GM21737 (cell line): ENCODE measurements around the gene LRRC27.
A peak's percentile ranks its signal among the peaks of the same experiment; 100 is the strongest.

Source experiments
- ATAC-seq: cut with Tn5 transposase; IDR thresholded peaks from one replicate; pipeline ENCODE4 v1.9.1; 2021; ENCODE audit warnings: mild to moderate bottlenecking, moderate library complexity; ENCODE audit not compliant: unreplicated experiment

The LRRC27 gene

DNA sequence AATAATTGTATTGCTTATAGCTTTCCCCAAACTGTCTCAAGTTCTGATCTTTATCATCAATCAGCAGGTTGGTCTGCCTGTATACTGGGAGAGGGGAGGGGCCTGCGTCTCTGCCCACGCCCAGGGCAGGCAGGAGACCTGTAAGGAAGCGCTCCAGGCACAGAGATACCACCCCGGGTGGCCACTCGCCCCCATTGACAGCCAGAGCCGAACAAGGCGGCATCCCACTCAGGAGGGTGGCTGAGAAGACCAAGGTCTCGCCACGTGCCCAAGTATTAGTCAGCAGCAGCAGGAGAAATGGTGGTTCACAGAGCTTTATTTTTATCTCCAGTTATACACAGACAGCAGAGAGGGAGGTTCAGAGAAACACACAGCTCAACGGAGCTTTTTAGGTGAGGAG is 31.4 kb upstream of the LRRC27 start:
- ATAC-seq = no peak

DNA sequence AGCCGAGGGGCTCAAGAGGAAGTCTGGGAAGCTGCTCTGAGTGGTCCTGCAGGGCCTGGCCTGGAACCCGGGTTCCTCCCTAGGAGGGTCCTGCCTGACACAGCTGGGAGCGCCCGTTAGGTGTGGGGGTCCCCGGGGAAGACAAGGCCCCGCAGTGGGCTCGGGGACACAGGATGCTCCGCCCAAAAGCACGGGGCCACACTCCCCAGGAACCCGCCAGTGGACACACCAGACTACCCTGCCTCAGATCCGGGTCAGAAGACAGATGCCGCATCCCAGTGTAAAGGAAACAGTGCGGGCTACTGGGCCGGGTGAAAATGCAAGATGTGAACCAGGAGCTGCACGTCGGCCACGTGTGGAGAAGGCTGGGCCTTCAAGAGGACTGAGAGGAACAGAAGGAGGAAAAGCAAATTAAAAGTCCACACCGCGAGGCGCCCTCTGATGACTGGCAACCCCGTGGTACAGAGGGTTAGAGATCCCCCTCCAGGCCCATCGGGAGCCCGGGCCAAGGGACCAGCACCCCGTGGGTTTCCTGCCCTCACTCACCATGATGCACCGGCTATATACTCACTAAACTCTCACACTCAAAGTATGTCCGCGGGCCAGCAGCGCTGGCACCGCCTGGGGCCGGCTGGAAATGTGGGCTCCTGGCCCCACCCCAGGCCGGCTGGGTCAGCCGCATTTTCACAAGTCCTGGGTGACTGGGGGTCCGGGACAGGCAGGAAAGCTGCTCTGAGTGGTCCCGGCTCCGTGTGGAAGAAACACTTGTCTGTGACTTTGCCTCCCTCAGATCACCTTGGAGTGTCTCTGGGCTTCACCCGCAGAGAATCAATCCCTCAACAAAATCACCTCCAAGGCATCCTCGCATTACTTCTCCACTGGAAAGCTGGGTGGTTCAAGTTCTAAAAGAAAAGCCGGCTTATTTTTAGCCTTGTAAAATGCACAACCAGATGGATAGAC is 30.3 kb upstream of the LRRC27 start:
- no peak for ATAC-seq

DNA sequence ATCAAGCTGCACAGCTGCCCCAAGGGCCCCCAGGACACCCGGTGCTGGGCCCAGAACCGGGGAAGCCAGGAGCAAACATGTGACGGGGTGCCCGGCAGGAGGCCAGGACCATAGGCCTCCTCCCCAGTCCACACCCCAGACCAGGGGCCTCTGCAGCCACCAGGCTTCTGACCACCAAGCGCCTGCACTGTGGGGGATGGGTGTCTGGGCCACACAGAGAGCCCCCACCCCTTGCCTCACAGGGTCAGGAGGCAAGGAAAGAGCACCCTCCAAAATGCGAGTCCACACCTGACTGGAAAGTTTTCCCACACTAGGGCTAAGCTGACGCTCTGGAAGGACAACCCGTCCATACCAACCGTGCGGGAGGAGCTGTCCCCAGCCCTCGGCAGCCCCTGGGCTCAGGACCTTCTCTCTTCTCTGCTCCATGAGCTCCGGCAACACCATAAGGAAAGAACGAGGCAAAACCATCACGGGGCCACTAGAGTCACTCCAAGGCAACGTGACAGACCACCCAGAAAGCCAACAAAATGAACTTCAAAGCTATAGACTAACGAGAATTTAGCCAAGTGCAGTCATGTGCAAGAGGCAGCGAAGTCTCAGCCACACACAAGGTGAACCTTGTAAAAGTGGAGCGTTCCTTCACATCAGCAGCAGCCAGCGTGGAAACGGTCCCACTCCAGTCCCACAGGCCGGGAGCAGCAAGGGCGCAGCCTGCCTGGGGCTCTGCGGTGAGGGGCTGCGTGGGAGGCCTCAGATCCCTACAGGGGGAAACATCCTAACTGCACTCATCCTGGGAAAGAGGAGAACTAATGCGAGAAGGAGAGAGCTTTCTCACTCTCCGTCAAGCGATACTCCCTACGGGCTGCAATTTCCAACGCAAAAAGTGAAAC is 29.3 kb upstream of the LRRC27 start:
- ATAC-seq = no peak

DNA sequence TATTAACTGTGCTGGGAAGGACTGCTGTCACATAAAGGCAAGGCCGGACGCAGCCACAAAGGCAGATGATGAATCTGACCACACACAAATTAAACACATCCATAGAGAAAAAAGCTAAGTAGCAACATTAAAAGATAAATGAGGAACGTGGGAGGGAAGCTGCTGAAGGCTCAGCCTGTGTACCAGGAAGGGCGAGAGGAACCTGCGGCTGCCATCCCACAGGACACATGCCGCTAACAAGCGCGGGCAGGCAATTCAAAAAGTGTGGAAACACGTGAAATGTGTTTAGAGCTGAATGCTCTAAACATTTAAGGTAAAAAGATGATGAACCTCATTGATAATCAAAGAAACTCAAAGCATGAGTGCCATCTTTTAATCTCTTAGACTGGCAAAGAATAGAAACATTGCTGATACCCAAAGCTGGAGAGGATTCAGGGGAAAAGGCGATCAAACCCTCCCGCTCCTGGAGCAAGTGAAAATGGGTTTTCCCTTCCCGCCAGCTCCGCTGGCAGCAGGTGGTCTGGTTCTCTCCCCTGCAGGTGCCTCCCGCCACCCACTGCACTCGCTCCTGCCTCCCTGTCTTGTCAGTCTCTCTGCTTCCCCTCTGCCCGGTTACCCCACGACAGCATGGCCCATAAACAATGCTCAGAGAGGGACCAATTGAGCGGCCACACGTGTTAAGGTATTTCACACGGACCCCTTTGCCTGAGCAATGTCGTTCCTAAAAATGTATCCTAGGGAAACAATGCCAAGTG is 28.5 kb upstream of the LRRC27 start:
- ATAC-seq = no peak

DNA sequence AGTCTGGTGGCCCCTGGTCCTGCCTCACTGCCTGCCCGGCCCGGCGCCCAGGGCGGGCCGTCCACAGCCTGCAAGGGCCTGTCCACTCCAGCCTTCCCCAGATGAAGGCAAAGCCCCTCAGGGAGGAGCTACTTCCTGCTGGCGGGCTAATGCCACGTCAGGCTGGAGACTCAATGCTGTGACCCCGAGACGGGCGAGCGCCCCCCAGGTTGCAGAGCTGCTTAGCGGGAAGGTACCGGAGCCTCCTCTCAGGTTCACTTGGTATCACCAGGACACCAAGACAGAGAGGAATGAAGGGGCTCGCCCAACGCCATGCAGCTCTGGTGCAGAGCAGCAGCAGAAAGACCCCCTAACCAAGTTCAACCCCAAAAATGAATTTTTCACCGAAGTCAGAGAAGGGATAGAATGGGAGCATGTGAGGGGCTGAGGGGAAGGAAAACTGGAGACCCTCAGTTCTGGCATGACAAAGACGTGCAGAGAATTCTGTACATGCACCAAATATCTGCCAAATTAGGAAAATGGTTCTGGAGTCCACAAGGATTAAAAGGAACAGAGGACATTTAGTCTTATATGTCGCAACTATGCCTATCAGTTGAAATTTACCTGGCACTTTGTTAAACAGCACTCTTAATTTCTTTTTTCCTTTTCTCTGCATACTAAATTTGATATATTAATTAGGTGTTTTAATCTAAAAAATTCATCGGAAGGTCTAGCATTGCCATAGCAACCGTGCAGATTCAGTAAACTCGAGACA is 27.1 kb upstream of the LRRC27 start:
- ATAC-seq = no peak

DNA sequence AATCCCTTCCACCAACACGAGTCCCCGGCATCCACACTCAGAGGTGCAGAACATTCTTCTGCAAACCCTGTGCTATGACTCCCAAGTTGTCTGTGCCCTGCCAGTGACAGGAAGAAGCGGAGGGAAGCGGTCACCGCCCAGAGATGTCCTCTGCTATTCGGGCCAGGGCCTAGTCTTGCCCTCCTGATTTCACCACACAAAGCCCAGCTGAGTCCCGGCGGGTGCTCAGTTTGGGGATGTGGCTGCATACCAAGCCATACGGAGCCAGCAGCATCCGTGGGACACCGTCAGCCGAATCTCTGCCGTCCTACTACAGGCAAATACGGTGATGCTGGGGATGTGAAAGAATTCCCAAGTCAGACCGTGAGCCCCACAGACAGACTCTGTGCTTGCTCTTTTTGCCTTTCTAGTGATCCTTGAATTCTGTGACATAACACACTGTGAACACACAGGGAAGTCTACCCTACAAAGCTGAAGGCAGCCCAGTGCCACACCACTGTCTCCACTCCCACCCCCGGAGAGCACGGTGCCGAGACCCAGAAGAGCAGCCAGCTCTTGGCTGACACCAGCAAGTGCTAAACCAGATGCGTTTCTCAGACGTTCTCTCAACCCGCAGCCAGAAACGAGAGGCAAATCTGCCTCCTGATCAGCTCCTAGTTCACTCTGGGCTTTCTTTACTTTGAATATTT is 26.2 kb upstream of the LRRC27 start:
- no peak for ATAC-seq

DNA sequence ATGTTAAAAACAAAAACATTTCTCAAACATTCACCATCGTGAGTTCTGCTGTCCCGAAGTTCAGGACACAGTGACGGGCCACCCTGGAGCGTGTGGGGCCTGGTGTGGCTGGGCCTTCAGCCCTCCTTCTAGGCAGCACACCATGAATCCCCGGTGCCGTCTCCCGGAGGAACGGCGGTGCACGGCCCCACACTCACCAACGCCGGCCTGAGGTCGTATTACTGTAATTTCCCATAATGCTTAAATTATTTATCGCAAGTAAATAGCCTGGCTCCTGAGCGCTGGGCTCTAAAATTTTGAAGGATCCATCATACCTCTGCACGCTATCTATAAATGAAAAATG is 25.7 kb upstream of the LRRC27 start:
- ATAC-seq = no peak

DNA sequence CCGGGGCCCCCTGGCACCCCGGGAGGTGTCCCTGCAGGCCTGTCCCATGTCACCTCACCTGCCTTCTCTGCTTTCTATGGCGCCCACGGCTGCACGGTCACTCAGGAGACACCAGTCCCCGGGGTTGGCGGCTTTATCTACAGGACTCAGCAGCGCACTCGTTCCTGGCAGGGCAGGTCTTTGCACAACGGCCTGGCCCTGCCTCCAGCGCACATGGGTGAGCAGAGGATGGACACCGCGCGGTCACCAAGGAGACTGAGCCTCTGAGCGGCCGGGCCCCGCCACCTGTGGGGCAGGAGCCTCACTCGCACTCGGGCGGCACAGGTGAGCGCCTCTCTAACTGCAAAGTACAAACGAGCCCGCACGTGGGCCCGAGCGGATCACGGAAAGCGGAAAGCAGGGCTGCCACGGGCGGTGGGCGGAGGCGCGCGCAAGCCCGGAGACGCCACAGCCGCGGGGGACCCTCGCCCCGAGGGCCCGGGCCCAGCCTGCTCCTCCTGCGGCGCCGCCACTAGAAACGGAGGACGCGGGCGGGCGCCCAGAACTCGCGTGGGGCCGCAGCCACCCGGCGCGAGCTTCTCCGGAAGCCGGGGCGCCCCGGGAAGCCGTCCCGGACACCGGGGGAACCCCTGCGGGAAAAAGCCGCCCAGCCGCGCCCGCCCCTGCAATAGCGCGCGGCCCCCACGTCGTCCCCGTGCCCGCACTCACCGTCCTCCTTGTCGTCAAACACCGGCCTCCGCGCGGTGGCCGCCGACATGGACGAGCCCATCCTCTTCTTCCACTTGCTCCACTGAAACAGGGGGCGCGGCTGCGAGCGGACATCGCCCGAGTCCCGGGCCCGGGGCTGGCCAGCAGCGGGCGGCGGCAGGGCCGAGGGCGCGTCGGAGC is 24.9 kb upstream of the LRRC27 start:
- ATAC-seq = no peak

DNA sequence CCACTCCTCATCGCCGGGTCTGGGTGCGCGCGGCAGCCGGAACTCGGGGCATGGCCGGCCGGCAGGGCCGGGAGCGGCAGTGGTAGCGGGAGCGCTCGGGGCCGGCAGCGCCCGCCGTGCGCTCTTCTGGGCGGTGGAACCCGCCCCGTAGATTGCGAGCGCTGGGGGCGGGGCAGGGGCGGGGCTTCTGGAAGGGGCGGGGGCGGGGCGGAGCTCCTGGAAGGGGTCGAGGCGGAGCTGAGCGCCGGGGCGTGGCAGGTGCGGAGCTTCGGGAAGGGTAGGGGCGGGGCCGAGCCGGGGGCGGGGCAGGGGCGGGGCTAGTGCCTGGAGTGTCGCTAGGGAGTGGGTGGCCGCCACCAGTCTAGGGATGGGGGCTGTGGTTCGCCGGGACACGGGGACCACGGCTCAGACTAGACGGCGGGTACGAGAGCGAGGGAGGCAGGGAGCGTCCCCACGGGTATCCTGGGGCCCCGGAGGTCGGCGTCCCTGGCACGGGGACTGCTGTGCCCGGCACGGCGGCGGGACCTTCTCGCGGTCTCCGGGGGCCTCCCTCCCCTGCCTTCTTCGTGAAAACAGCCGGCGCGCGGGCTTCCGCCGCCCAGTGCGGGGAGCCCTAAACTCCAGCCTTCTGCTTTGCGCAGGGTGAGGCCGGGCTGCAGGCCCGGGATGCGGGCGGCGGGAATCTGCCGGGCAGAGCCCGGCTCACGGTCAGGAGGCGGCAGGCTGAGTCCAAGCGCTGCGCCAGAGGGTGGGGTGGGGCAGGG is 24.0 kb upstream of the LRRC27 start, which contains the start of gene STK32C:
TSS of gene STK32C (minus strand) at position 128 of the 764 bp plus-strand sequence. CDS start at position 11, 117 bp downstream.
- peak; percentile 66 for ATAC-seq

DNA sequence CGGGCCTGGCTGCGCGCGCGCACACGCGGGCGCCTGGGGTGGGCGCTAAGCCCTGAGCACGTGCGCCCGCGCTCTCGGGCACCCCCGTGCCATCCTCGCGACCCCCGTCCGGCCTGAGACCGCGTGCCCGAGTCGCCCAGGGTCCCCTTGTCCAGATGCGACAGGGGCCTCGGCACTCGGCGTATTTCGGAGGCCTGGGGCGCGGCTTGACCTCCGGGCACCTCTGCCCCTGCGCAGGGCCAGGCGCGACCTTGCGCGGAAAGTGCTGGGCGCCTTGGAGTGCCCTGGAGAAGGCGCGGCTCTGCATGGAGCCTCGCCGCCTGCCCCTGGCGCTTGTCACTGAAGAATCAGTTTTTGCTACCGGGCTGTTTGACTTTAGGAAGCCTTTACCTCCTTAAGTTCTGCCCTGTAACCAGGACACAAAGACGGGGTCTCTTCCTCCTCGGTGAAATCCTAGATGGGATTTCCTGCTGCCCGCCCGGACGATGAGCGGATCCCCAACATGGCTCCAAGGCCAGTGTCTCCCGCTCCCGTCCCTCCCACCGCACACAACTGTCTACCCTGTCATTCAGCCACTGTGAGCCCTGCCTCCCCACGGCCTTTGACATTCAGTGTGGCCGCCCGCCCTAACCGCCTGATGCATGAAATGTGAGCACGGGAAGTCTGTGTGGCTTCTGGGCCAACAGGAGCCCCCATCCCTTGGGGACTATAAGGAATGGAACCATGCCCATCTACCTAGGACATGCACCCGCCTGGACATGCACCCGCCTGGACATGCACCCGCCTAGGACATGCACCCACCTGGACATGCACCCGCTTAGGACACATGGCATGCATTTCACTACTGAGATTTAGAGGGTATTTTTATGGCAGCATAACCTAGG is 23.2 kb upstream of the LRRC27 start:
- ATAC-seq = no peak

DNA sequence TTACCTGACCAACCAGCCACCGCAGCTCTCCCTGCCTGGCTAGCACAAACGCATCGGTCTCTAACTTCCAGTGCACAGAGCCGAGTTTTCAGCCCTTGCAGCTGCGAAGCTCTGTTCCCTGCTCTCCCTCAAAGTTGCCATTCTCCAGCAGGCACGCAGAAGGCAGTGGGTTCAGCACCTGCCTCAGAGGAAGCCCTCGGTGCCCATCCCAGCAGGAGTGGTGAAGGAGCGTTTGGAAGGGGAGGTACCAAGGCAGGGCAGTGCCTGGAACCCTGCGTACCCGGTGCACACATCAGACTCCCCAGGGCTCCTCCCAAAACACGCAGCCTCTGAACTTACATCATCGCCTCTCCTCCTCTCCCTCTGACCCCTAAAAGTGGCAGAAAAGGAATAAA is 22.5 kb upstream of the LRRC27 start:
- no peak for ATAC-seq

DNA sequence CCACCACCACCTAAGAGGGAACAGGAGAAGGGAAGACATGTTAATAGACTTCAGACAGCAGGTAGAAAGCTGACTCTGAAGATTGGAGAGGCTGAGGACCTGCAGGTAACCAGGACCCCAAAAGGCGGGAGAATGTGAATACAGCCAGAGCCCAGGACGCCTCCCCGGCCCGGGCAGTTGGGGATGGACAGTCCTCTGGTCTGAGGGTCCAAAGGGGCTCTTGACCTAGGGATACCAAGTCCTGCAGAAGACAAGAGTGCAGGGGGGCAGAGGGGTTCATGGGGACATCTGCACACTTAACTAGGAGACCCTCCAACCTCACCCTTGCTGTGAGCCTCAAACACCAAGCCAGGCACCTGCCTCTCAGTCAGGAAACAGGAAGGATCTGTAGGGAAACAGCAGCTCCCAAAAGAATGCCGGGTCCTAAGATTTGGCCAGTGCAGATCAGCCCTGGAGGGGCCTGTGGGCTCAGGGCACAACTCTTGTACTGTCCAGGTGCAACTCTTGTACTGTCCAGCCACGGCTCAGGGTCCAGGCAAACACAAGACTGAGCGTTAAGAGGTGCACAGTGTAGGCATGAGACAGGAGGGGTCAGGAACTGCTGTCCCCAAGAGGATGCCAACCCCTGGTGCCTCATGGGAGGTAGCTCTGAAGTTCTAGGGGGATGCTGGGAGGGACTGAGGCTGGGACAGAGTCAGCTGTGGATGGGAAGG is 22.0 kb upstream of the LRRC27 start:
- no peak for ATAC-seq

DNA sequence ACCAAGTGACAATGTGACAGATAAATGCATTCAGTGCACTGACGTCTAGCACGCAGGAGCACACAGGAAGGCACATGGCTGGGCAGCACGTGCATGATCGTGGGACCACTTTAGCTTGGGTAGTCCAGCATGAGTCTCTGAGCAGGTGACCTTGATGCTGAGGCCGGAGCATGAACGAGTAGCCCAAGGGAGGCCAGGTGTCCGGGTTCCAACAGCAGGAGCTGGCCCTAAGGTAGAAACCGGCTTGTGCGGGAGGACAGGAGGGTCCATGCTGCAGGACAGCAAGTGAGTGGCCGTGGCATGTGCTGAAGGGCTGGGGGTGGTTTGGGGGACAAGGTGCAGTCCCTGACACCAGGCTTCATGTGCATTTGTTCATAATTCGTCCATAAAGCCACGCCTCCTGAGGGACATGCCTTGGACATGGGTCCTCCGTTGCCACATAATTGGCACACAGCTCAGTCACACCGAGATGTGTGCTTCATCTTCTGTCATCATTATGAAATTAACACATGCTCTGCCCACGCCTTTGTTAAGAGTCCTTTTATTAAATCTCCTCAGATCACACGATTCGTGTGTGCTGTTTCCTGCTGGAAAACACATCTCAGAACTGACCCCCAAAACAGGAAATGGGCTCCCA is 21.2 kb upstream of the LRRC27 start:
- no peak for ATAC-seq

DNA sequence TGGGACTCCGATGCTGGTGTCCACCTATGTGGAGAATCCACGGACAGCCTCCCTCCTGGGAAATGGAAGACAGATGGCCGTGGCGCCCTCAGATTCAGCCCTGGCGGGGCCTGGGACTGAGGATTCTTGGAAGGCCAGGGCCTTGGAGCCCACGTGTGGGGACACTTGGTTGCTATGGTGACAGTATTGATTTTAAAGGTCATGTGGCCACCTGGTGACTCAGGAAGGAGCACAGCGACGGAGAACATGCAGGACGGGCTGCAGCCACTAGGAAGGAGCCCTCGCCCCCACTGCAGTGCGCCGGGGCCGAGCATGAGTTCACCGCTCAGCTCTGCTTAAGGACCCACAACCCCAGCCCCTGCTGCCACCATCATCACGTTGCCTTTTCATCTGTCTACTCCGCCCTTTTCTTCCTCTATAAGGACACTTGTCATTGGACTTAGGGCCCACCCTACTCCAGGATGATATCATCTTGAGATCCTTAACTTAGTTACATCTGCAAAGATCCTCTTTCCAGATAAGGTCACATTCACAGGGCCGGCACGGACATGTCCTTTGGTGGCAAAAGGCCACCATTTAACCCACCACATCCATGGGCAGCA is 20.6 kb upstream of the LRRC27 start:
- no peak for ATAC-seq

DNA sequence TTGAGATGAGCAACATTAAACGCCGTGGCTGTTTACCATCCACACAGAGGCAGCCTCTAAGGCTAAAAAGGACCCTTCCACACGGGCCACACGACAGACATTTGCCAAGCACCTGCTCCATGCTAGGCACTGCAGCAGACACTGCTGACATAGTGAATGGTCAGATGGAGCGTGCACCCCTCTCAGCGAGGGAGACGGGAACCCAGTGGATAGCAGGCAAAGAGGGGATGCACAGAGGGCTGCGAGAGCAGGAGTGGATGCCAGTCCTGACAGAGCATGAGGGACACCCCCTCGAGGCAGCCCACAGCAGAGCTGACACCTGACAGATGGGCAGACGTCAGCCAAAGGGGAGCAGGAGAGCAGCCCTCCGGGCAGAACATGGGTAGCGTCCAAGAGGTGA is 18.7 kb upstream of the LRRC27 start:
- no peak for ATAC-seq

DNA sequence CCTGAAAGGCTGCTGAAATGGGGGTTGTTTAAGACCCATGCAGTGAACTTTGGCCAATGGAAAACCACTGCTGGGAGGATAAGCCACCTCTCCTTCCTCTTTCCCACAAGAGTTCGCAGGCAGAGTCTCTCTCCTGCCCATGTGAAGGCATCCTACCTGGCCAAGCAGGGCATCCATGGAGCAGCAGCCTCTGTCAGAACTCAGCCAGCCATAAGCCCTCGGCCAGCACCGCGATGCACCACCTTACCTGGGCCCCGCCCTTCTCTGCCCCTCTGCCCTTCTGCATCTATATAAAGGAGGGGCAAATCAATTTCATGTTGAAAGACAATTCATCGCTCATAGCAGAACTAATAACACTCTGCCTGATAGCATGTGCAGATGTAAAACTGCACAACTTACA is 18.1 kb upstream of the LRRC27 start:
- no peak for ATAC-seq
